Astrocyte of the spinal cord (primary cell): ENCODE measurements around the gene TEX30.
A peak's percentile ranks its signal among the peaks of the same experiment; 100 is the strongest.

ENCODE experiments used
- DNase-seq: peaks from one replicate; pipeline ENCODE4 v3.0.0; 2011; ENCODE audit warnings: low read depth, low spot score
- H3K4me3 ChIP-seq: 2 replicates; pipeline ENCODE4 v1.5.1; 2011; ENCODE audit warnings: low read depth, mild to moderate bottlenecking, low read length, moderate library complexity
- in situ Hi-C: cut with HindIII; loops from 2 replicates; pipeline ENCODE4 v1.10.0; 2017; ENCODE audit warnings: low sequenced_read_pairs
- TF ChIP-seq, protein P1 (sequence below): IDR thresholded peaks from 2 replicates; pipeline ENCODE4 v1.5.1; 2012; ENCODE audit warnings: low read depth, mild to moderate bottlenecking, low read length, inconsistent platforms

The TEX30 gene

DNA sequence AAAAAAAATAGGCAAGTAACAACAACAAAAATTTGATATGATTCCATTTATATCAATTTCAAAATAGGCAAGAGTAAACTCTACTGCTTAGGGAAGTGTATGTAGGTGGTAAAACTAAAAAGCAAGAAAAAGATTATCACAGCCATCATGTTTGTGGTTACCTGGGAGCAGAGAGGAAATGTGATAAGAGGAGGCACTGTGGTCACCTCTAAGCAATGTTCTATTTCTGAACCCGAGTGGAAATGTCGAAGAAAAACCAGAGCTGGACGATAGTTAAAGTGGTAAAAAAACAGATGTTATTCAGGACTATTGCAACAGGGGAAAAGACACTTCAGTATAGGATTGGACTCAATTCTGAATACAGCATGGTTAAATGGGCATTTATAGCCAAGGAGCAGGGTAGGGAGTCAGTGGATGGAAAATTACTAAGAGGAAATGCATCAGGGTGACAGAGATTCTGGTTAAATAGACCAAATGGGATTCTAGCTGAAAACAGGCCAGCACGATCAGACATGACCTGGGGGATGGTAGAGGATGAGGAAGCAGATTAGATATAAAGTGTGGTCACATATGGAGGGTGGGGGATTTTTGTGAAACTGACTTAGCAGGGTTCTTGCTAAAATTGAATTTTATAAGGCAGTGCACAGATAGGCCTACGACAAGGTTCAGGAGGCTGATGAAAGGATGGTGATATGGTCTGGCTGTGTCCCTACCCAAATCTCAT is 6.0 kb upstream of the TEX30 start:
- DNase-seq = no peak
- no peak overlapping the region for H3K4me3 ChIP-seq
- TF ChIP-seq, protein P1, sequence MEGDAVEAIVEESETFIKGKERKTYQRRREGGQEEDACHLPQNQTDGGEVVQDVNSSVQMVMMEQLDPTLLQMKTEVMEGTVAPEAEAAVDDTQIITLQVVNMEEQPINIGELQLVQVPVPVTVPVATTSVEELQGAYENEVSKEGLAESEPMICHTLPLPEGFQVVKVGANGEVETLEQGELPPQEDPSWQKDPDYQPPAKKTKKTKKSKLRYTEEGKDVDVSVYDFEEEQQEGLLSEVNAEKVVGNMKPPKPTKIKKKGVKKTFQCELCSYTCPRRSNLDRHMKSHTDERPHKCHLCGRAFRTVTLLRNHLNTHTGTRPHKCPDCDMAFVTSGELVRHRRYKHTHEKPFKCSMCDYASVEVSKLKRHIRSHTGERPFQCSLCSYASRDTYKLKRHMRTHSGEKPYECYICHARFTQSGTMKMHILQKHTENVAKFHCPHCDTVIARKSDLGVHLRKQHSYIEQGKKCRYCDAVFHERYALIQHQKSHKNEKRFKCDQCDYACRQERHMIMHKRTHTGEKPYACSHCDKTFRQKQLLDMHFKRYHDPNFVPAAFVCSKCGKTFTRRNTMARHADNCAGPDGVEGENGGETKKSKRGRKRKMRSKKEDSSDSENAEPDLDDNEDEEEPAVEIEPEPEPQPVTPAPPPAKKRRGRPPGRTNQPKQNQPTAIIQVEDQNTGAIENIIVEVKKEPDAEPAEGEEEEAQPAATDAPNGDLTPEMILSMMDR = no peak
- in situ Hi-C loops = no loop called here

- no peak for DNase-seq
- TF ChIP-seq, protein P1 = no peak
- no peak overlapping the region for H3K4me3 ChIP-seq
- in situ Hi-C loops = no loop called here
Measured at GRCh38 chr13:102777736-102778135, 4.2 kb upstream of the TEX30 start.

DNA sequence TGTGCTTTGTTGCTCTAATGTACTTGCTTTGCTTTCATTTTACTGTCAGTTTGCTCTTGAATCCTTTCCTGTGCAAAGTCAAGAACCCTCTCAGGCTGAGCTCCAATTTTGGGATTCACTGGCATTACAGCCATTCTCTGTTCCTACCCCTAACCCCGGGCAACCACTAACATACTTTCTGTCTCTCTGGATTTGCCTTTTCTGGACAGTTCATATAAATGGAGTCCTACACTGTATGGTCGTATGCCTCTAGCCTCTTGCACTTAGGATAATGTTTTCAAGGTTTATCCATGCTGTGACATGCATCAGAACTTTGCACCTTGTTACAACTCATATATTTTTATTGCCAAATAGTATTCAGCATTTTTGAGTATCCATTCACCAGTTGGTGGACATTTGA is 2.7 kb upstream of the TEX30 start:
- H3K4me3 ChIP-seq = no peak overlapping the region
- no peak for DNase-seq
- TF ChIP-seq, protein P1 = no peak
- in situ Hi-C loops = no loop called here

GRCh38 chr13:102774591-102775520 is 1.3 kb upstream of the TEX30 start:
- in situ Hi-C loops = no loop called here
- DNase-seq = no peak
- TF ChIP-seq, protein P1 = no peak
- H3K4me3 ChIP-seq = no peak overlapping the region

- no peak for DNase-seq
- TF ChIP-seq, protein P1 = no peak
- peak overlapping the region; percentile 75 for H3K4me3 ChIP-seq
- in situ Hi-C loops = no loop called here
Measured at GRCh38 chr13:102774214-102774568, 605 bp upstream of the TEX30 start.

GRCh38 chr13:102772042-102772425 is 1.6 kb downstream of the TEX30 start:
- TF ChIP-seq, protein P1 = no peak
- DNase-seq = no peak
- in situ Hi-C loops = no loop called here
- no peak overlapping the region for H3K4me3 ChIP-seq
